ENCODE measurements around the gene LSM7.

- TF ChIP-seq POLR2A (IDR thresholded peaks at IDR 0.05; ENCODE audit: low read length) (no peak), GATA1 (IDR thresholded peaks at IDR 0.05; ENCODE audit: low read depth, low read length) (no peak)
Observed at GRCh38 chr19:2303211-2303798, 25.1 kb downstream of the LSM7 start.

Measured in erythroblast (primary cell).